ENCODE data around the gene ANKRD39.
"Not testable (repeated sequence)": the region's sequence is repeated elsewhere in the genome, so short reads cannot be mapped to it uniquely, and the experiment has no call there.

Gene ANKRD39

DNA sequence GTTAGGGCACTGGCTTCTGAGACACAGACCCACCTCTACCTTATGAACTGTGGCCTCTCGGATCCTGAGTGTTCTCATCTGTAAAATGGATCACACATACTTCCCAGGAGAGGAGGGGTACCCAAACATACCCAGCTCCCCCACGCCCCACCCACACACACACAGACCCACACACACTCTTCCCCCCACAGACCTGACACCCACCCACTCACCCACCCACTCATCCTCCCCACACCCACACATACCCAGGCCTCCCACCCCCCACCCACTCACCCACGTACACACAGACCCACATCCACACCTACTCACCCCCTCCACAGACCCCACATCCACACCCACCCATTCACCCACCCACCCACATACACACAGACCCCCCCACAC is 36.3 kb upstream of the ANKRD39 start:
- no peak for DNase-seq (ENCODE audit: low read depth, low spot score)
- no peak overlapping the region for H3K4me3 ChIP-seq (ENCODE audit: low read depth, low read length)
- TF ChIP-seq, protein P1, sequence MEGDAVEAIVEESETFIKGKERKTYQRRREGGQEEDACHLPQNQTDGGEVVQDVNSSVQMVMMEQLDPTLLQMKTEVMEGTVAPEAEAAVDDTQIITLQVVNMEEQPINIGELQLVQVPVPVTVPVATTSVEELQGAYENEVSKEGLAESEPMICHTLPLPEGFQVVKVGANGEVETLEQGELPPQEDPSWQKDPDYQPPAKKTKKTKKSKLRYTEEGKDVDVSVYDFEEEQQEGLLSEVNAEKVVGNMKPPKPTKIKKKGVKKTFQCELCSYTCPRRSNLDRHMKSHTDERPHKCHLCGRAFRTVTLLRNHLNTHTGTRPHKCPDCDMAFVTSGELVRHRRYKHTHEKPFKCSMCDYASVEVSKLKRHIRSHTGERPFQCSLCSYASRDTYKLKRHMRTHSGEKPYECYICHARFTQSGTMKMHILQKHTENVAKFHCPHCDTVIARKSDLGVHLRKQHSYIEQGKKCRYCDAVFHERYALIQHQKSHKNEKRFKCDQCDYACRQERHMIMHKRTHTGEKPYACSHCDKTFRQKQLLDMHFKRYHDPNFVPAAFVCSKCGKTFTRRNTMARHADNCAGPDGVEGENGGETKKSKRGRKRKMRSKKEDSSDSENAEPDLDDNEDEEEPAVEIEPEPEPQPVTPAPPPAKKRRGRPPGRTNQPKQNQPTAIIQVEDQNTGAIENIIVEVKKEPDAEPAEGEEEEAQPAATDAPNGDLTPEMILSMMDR (IDR thresholded peaks at IDR 0.05; ENCODE audit: insufficient read depth, low read length, missing control alignments) = no peak
- ChIA-PET CTCF (no interaction called here), POLR2A (no interaction called here)

DNA sequence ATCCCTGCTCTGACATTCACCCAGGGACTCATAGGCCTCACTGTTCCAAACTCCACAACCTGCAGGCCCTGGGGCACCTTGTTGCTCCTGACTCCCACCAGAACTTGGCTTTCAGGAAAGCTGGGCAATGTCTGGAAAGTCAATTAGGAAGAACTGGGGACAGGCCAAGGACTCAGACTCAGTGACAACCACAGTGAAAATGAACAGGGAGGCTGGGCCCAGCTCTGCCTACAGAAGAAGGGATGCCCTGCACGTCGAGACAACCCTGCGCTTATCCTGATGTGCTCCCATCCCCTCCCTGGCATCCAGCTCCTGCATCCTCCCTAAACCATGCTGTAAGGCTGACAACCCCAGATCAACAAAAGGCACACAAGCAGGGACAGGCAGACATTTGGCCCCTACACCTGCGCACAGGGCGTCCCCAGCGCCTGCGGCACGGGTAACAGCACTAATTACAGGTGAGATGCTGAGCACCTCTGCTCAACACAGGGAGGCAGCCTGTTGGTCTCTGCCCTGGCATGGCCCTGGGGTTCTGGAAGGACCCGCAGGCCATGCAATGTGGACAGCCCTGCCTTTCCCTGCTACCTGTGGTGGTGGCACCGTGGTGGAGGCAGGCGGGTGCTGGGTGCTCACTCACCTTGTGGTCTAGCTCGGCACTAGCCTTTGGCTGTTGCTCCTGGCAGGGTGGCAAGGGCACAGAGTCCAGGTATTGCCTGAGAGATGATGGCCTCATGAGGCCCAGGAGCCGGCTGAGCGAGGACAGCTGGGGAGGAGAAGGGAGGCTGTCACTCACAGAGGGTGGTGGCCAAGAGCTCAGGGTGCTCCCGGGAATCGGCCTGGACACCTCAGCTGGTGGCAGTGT is 35.7 kb upstream of the ANKRD39 start:
- no peak for DNase-seq (ENCODE audit: low read depth, low spot score)
- H3K4me3 ChIP-seq (ENCODE audit: low read depth, low read length) = no peak overlapping the region
- POLR2A ChIA-PET = no interaction called here
- TF ChIP-seq, protein P1 (IDR thresholded peaks at IDR 0.05; ENCODE audit: insufficient read depth, low read length, missing control alignments) = no peak
- CTCF ChIA-PET = no interaction called here

DNA sequence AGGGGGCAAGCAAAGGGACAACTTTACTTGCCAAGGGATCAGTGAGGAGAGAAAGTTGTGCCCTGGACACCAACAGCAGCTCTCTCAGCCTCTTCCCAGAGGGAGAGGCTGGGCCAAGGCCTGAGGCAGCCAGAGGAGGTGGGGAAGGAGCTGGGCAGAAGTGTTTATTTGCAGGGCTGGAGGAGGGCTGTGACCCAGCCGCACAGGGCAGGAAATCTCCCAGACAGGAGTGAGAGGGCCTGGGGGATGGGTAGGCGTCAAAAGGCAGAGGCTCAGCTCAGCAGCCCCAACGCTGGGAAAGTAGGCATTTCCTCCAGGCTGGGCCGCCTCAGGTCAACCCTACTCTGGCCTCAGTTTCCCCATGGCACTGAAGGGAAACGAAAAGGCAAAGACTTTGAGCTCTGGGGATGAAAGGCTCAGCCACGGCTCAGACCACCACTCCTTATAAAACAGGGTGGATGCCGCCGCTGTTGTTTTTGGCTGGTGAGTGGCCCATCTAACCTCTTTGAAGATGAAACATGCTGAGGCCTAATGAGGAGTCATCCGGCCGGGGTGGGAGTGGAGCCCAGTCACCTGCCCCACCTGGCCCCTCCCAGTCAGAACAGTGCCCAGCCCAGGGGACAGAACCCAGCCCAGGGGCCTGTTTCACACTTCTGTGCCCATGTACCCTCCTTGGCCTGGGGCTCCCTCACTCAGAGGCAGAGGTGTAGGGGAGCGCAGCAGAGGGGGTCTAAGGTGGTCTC is 33.9 kb upstream of the ANKRD39 start:
- H3K4me3 ChIP-seq (ENCODE audit: low read depth, low read length) = no peak overlapping the region
- ChIA-PET POLR2A (no interaction called here), CTCF (interaction anchor here (0.8 to 1.6 kb wide), 5 partner anchors 10 to 70 kb away, joined by 3 to 8 read pairs (median 3); no protein-coding TSS in a partner anchor)
- TF ChIP-seq, protein P1 (IDR thresholded peaks at IDR 0.05; ENCODE audit: insufficient read depth, low read length, missing control alignments) = no peak
- no peak for DNase-seq (ENCODE audit: low read depth, low spot score)

DNA sequence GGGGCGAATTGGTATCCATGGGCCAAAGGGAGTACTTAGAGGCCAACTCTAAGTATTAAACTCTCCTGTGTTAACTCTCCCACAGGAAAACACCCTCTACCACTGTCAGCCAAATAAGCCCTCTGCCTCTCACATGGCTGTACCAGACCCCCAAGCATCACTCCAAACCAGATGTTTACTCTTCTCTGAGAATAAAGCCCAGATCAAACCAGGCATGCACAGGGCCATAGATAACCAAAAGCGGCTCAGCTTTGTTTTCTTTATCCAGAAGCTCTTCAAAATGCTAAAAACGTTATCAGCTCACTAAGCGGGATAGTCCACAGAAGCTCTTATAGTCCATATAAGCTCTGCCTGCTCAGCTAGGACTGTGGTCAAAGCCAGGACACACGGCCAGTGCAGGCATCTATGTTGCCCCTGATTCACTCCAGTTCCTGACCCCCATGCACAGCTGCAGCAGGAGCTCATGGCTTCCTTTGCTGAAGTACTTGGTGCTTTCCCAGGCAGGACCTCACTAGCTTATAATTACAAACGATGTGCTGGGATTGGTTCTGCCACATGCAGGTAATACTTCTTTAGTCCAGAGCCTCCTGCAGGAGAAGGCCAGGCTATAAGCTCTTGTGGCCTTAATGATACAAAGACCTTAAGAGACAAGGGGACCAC is 33.0 kb upstream of the ANKRD39 start:
- H3K4me3 ChIP-seq (ENCODE audit: low read depth, low read length) = no peak overlapping the region
- CTCF ChIA-PET = interaction anchor here (0.8 to 1.6 kb wide), 6 partner anchors 9 to 71 kb away, joined by 3 to 8 read pairs (median 3); no protein-coding TSS in a partner anchor
- no peak for DNase-seq (ENCODE audit: low read depth, low spot score)
- POLR2A ChIA-PET = no interaction called here
- TF ChIP-seq, protein P1 (IDR thresholded peaks at IDR 0.05; ENCODE audit: insufficient read depth, low read length, missing control alignments) = no peak

DNA sequence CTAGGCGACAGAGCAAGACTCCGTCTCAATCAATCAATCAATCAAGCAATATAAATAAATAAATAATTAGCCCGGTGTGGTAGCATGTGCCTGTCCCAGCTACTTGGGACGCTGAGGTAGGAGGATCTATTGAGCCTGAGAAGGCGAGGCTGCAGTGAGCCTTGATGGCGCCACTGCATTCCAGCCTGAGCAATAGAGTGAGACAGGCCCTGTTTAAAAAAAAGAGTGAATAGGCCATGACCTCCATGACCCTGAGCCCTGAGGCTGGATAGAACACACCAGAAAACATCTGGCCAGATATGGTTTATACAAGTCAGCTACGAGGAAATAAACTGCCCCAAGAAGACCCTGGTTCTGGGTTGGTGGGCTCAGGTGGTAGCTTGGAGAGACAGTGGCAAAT is 32.4 kb upstream of the ANKRD39 start:
- ChIA-PET CTCF (interaction anchor here (1.1 to 2.1 kb wide), 4 partner anchors 22 to 71 kb away, joined by 3 to 8 read pairs (median 4); no protein-coding TSS in a partner anchor), POLR2A (no interaction called here)
- TF ChIP-seq, protein P1 (IDR thresholded peaks at IDR 0.05; ENCODE audit: insufficient read depth, low read length, missing control alignments) = no peak
- no peak overlapping the region for H3K4me3 ChIP-seq (ENCODE audit: low read depth, low read length)
- no peak for DNase-seq (ENCODE audit: low read depth, low spot score)

DNA sequence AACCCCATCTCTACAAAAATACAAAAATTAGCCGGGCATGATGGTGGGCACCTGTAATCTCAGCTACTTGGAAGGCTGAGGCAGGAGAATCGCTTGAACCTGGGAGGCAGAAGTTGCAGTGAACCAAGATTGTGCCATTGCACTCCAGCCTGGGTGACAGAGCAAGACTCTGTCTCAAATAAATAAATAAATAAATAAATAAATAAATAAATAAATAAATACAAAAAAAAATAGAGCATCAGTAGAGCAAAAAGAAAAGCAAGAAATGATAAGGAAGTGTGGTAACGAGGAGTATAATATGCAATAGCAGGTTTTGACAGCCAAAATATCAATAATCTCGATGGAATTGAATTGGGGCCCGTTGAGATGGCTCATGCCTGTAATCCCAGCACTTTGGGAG is 31.7 kb upstream of the ANKRD39 start:
- DNase-seq (ENCODE audit: low read depth, low spot score); POLR2A ChIA-PET; H3K4me3 ChIP-seq (ENCODE audit: low read depth, low read length): not testable (repeated sequence)
- CTCF ChIA-PET = interaction anchor here (2.1 kb wide), 1 partner anchor 21 kb away, joined by 4 read pairs; no protein-coding TSS in a partner anchor
